Caco-2 (cell line): Measurements from ENCODE around the gene MAP3K7. TPM values are rescaled to one million over a fixed set of nuclear protein-coding genes. Genes with fewer than 3 reads are reported as not detected.

ENCODE experiments used
- BruUV-seq: library from RNA; stranded (reverse); fragments of 400-500 nt; replicated peaks from 2 replicates; lab custom pipeline; 2021; lab: Mats Ljungman, UMichigan
- CTCF ChIA-PET: fragments of 300-600 bp; sonication (Branson Sonifier 250); formaldehyde crosslinking; loops from one replicate; lab custom pipeline; 2022; ENCODE audit warnings: antibody characterized with exemption; lab: Charles Lee
- POLR2A ChIA-PET: fragments of 300-600 bp; sonication (Branson Sonifier 250); formaldehyde crosslinking; loops from one replicate; lab custom pipeline; 2022; ENCODE audit warnings: antibody characterized with exemption; lab: Charles Lee
- DNase-seq, 2 experiments: peaks; one replicate each; pipeline versions ENCODE4 v3.0.0 to v3.0.0-alpha.2; 2020 to 2022
- H3K27me3 ChIP-seq: replicated peaks from 2 replicates; pipeline ENCODE4 v1.6.0; 2011; ENCODE audit warnings: low read length; ENCODE audit not compliant: control insufficient read depth, insufficient read depth
- H3K36me3 ChIP-seq: 2 replicates; pipeline ENCODE4 v1.5.1; 2011; ENCODE audit warnings: low read length; ENCODE audit not compliant: control insufficient read depth, insufficient read depth
- H3K4me1 ChIP-seq: fragments of 250-450 bp; sonication (Bioruptor Pico); 2 replicates; pipeline ENCODE4 v1.5.1; 2020; ENCODE audit warnings: mild to moderate bottlenecking
- H3K4me3 ChIP-seq: 2 replicates; pipeline ENCODE4 v1.5.1; 2011; ENCODE audit warnings: low read depth, mild to moderate bottlenecking, control low read depth, low read length
- H3K9me3 ChIP-seq: fragments of 250-450 bp; sonication (Bioruptor Pico); 2 replicates; pipeline ENCODE4 v1.5.1; 2020; ENCODE audit warnings: mild to moderate bottlenecking, moderate library complexity
- H3K27ac Mint-ChIP-seq: one replicate; pipeline ENCODE4 v1.8.0; 2022; ENCODE audit warnings: mixed read lengths; ENCODE audit not compliant: unreplicated experiment
- H3K27me3 Mint-ChIP-seq: one replicate; pipeline ENCODE4 v1.8.0; 2022; ENCODE audit warnings: mixed read lengths; ENCODE audit not compliant: insufficient read depth, unreplicated experiment
- H3K36me3 Mint-ChIP-seq: one replicate; pipeline ENCODE4 v1.8.0; 2022; ENCODE audit warnings: mild to moderate bottlenecking, mixed read lengths; ENCODE audit not compliant: insufficient read depth, unreplicated experiment
- H3K4me1 Mint-ChIP-seq: one replicate; pipeline ENCODE4 v1.8.0; 2022; ENCODE audit warnings: low read depth, mixed read lengths; ENCODE audit not compliant: unreplicated experiment
- H3K4me3 Mint-ChIP-seq: one replicate; pipeline ENCODE4 v1.8.0; 2022; ENCODE audit warnings: mild to moderate bottlenecking, moderate library complexity, mixed read lengths; ENCODE audit not compliant: unreplicated experiment
- H3K9me3 Mint-ChIP-seq: one replicate; pipeline ENCODE4 v1.8.0; 2022; ENCODE audit warnings: mixed read lengths; ENCODE audit not compliant: unreplicated experiment
- intact Hi-C: fragments of 100-400 bp; cut with micrococcal nuclease; formaldehyde crosslinking; loops from one replicate; pipeline ENCODE4 v1.10.0; 2022; ENCODE audit not compliant: unreplicated experiment
- total RNA-seq: library from RNA; stranded (reverse); gene quantifications from 2 replicates; pipeline ENCODE4 v1.2.3, GENCODE V29; 2022
- TF ChIP-seq, protein P1 (sequence below), 2 experiments: fragments of 200-600 bp in 1 of 2; IDR thresholded peaks; 1 replicate in 1 of 2; 2 replicates in 1 of 2; pipeline versions ENCODE4 v1.5.1 to v1.8.0; 2011 to 2022; ENCODE audit warnings: antibody characterized with exemption in 1 of 2, control low read depth in 1 of 2, inconsistent platforms in 1 of 2, low read depth in 1 of 2, low read length in 1 of 2, mild to moderate bottlenecking in 1 of 2, moderate library complexity in 1 of 2; ENCODE audit not compliant: insufficient read depth in 1 of 2, severe bottlenecking in 1 of 2, unreplicated experiment in 1 of 2

MAP3K7 gene
- total RNA-seq, 1 experiment from 2014 or later, result 27.7 TPM

DNA sequence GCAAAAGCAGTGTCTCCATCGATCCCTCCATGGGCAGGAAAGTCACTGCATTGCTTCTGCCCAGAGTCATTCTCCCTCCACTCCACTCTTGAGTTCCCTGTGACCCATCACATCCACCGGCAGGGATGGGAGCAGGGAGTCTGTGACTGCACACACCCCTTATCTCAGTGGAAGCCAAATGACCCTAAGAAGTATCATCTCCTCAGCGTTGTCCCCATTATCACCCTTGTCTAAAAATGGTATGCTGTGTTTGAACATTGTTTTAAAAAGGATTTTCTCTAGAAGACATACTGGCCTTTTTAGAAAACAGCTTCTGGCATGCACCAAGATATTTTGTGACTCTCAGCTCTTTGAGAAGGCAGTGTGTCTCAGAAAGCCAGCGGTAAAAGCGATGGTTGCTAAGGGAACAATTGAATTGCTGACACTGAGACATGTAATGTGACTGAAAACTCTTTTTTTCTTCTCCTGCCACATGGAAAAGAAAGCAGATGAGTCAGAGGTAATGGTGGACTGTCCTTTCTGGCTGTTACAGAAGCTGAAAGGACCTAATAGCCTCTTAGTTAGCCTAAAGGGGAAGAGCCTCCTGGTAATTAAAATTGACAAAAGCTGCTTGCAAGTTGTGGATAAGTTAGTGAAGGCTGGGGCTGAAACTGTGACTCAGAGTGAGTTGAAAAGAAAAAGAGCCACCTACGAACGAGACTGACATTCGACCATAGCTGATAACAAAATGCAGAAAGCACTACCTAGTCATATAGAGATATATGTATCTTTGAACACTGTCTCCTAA lies 120.5 kb downstream of the MAP3K7 start:
- TF ChIP-seq, protein P1, sequence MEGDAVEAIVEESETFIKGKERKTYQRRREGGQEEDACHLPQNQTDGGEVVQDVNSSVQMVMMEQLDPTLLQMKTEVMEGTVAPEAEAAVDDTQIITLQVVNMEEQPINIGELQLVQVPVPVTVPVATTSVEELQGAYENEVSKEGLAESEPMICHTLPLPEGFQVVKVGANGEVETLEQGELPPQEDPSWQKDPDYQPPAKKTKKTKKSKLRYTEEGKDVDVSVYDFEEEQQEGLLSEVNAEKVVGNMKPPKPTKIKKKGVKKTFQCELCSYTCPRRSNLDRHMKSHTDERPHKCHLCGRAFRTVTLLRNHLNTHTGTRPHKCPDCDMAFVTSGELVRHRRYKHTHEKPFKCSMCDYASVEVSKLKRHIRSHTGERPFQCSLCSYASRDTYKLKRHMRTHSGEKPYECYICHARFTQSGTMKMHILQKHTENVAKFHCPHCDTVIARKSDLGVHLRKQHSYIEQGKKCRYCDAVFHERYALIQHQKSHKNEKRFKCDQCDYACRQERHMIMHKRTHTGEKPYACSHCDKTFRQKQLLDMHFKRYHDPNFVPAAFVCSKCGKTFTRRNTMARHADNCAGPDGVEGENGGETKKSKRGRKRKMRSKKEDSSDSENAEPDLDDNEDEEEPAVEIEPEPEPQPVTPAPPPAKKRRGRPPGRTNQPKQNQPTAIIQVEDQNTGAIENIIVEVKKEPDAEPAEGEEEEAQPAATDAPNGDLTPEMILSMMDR (IDR thresholded peaks at IDR 0.05; ENCODE audit: insufficient read depth in 1 of 2, low read depth in 1 of 2, low read length in 1 of 2, severe bottlenecking in 1 of 2, unreplicated experiment in 1 of 2), result no peak
- no peak overlapping the region for H3K27ac Mint-ChIP-seq
- Histone ChIP-seq H3K27me3 (no peaks in the 10 kb centered on the region), H3K36me3 (no peaks in the 10 kb centered on the region), H3K9me3 (no peaks in the 10 kb centered on the region), H3K4me1 (no peaks in the 10 kb centered on the region), H3K4me3 (no peak overlapping the region)
- POLR2A ChIA-PET, result no interaction called here
- no peaks in the 10 kb centered on the region for H3K36me3 Mint-ChIP-seq
- no peak for DNase-seq
- intact Hi-C loops, result no loop called here
- H3K4me1 Mint-ChIP-seq, result no peaks in the 10 kb centered on the region
- BruUV-seq, result no TSS peak
- CTCF ChIA-PET, result no interaction called here
- peaks cover 10% of the 10 kb centered on the region for H3K27me3 Mint-ChIP-seq
- H3K4me3 Mint-ChIP-seq, result no peak overlapping the region
- no peaks in the 10 kb centered on the region for H3K9me3 Mint-ChIP-seq

DNA sequence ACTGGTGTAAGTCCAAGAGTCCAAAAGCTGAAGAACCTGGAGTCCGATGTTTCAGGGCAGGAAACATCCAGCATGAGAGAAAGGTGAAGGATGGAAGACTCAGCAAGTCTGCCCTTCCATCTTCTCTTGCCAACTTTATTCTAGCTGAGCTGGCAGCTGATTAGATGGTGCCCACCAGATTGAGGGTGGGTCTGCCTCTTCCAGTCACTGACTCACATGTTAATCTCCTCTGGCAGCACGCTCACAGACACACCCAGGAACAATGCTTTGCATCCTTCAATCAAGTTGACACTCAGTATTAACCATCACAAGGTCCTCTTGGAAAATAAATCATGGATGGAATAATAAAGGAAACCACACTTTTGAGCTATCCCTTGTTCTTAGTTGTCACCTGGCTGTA lies 121.2 kb downstream of the MAP3K7 start:
- Histone ChIP-seq H3K27me3 (no peaks in the 10 kb centered on the region), H3K9me3 (no peaks in the 10 kb centered on the region), H3K36me3 (no peaks in the 10 kb centered on the region), H3K4me1 (no peaks in the 10 kb centered on the region), H3K4me3 (no peak overlapping the region)
- ChIA-PET POLR2A (no interaction called here), CTCF (no interaction called here)
- Mint-ChIP-seq H3K36me3 (no peaks in the 10 kb centered on the region), H3K27me3 (peaks cover 8% of the 10 kb centered on the region), H3K9me3 (no peaks in the 10 kb centered on the region), H3K27ac (no peak overlapping the region), H3K4me1 (no peaks in the 10 kb centered on the region), H3K4me3 (no peak overlapping the region)
- DNase-seq, result no peak
- TF ChIP-seq, protein P1 (IDR thresholded peaks at IDR 0.05; ENCODE audit: insufficient read depth in 1 of 2, low read depth in 1 of 2, low read length in 1 of 2, severe bottlenecking in 1 of 2, unreplicated experiment in 1 of 2), result no peak
- no TSS peak for BruUV-seq
- intact Hi-C loops, result no loop called here

DNA sequence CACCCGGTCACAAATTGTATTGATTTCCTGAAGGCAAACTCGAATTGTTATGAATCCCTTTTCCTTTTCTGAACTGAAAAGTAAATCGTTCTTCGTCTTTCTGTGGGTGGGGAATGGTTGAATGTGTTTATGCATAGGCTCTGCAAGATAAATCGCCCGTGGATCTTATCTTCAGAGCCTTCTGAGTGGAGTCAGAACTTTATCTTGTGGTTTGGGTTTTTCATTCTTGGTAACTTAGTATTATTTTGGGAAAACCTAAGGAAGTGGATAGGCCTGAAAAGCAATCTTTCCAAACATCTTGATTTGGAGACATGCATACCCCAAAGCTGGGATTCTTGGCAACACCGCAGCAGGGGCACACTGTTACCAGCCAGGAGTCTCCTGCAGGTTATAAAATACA lies 122.4 kb downstream of the MAP3K7 start:
- TF ChIP-seq, protein P1 (IDR thresholded peaks at IDR 0.05; ENCODE audit: insufficient read depth in 1 of 2, low read depth in 1 of 2, low read length in 1 of 2, severe bottlenecking in 1 of 2, unreplicated experiment in 1 of 2), result no peak
- H3K4me3 Mint-ChIP-seq, result no peak overlapping the region
- H3K4me1 Mint-ChIP-seq, result no peaks in the 10 kb centered on the region
- no peaks in the 10 kb centered on the region for H3K36me3 ChIP-seq
- no peaks in the 10 kb centered on the region for H3K27me3 ChIP-seq
- ChIA-PET POLR2A (no interaction called here), CTCF (no interaction called here)
- intact Hi-C loops, result no loop called here
- H3K9me3 Mint-ChIP-seq, result no peaks in the 10 kb centered on the region
- H3K27me3 Mint-ChIP-seq, result peaks cover 9% of the 10 kb centered on the region
- no peak overlapping the region for H3K27ac Mint-ChIP-seq
- H3K9me3 ChIP-seq, result no peaks in the 10 kb centered on the region
- no peak overlapping the region for H3K4me3 ChIP-seq
- H3K4me1 ChIP-seq, result no peaks in the 10 kb centered on the region
- DNase-seq, result no peak
- H3K36me3 Mint-ChIP-seq, result no peaks in the 10 kb centered on the region
- no TSS peak for BruUV-seq
